IMR-90 (cell line): ENCODE measurements around the gene AQP1. TPM values are rescaled to one million over a fixed set of nuclear protein-coding genes. Genes with fewer than 3 reads are reported as not detected.

Experiments used
- ATAC-seq: fragments of 200-7000 bp; cut with Tn5 transposase; 2 replicates; pipeline ENCODE4 v1.9.1; 2020; ENCODE audit warnings: low read depth, mild to moderate bottlenecking, moderate library complexity
- BruUV-seq: library from RNA; stranded (reverse); fragments of 400-500 nt; replicated peaks from 2 replicates; lab custom pipeline; 2021; lab: Mats Ljungman, UMichigan
- CTCF ChIA-PET: fragments of 300-600 bp; formaldehyde crosslinking; extraction: SDS; loops from one replicate; lab custom pipeline; 2021; ENCODE audit warnings: antibody characterized with exemption; lab: Yijun Ruan, JAX
- POLR2A ChIA-PET: fragments of 300-600 bp; sonication (Branson Sonifier 250); formaldehyde crosslinking; loops from one replicate; lab custom pipeline; 2022; ENCODE audit warnings: antibody characterized with exemption; ENCODE audit not compliant: unreplicated experiment; lab: Charles Lee
- DNase-seq: peaks from one replicate; pipeline ENCODE4 v3.0.0; 2013
- H2AFZ ChIP-seq: replicated peaks from 2 replicates; pipeline ENCODE3; 2013; ENCODE audit warnings: low read length, mild to moderate bottlenecking; ENCODE audit not compliant: poor library complexity
- H2AK5ac ChIP-seq: 2 replicates; pipeline ENCODE4 v1.6.1; 2013; ENCODE audit warnings: low read depth, low read length, inconsistent platforms
- H2AK9ac ChIP-seq: replicated peaks from 2 replicates; pipeline ENCODE3; 2013; ENCODE audit warnings: mild to moderate bottlenecking, low read depth, low read length, moderate library complexity; ENCODE audit not compliant: poor library complexity
- H2BK120ac ChIP-seq: 2 replicates; pipeline ENCODE4 v1.6.1; 2013; ENCODE audit warnings: low read depth, low read length, inconsistent platforms
- H2BK15ac ChIP-seq: 3 replicates; pipeline ENCODE4 v1.6.1; 2013; ENCODE audit warnings: low read depth, low read length, inconsistent platforms
- H2BK20ac ChIP-seq: 2 replicates; pipeline ENCODE4 v1.6.1; 2013; ENCODE audit warnings: low read depth, mild to moderate bottlenecking, inconsistent platforms, low read length, moderate library complexity
- H2BK5ac ChIP-seq: 2 replicates; pipeline ENCODE4 v1.6.1; 2013; ENCODE audit warnings: mild to moderate bottlenecking, low read depth, low read length, inconsistent platforms; ENCODE audit not compliant: poor library complexity, severe bottlenecking
- H3K14ac ChIP-seq: replicated peaks from 2 replicates; pipeline ENCODE4 v1.6.1; 2013; ENCODE audit warnings: low read depth, low read length, inconsistent platforms
- H3K18ac ChIP-seq: 2 replicates; pipeline ENCODE4 v1.6.1; 2013; ENCODE audit warnings: low read depth, low read length, control low read depth
- H3K23ac ChIP-seq: 2 replicates; pipeline ENCODE4 v1.6.1; 2013; ENCODE audit warnings: low read depth, low read length, inconsistent platforms
- H3K27ac ChIP-seq: 2 replicates; pipeline ENCODE4 v1.5.1; 2013; ENCODE audit warnings: mild to moderate bottlenecking, control low read depth, low read length; ENCODE audit not compliant: insufficient read depth
- H3K27me3 ChIP-seq: 2 replicates; pipeline ENCODE4 v1.6.1; 2013; ENCODE audit warnings: low read length; ENCODE audit not compliant: control insufficient read depth, insufficient read depth
- H3K36me3 ChIP-seq: 2 replicates; pipeline ENCODE4 v1.6.1; 2013; ENCODE audit warnings: low read length, mixed read lengths; ENCODE audit not compliant: control insufficient read depth, insufficient read depth
- H3K4ac ChIP-seq: 2 replicates; pipeline ENCODE4 v1.6.1; 2013; ENCODE audit warnings: low read depth, low read length, inconsistent platforms
- H3K4me1 ChIP-seq: 2 replicates; pipeline ENCODE4 v1.6.1; 2013; ENCODE audit warnings: low read length, mixed read lengths; ENCODE audit not compliant: control insufficient read depth, insufficient read depth
- H3K4me2 ChIP-seq: 2 replicates; pipeline ENCODE4 v1.6.1; 2013; ENCODE audit warnings: low read depth, mild to moderate bottlenecking, control low read depth, low read length, moderate library complexity
- H3K4me3 ChIP-seq: 2 replicates; pipeline ENCODE4 v1.5.1; 2013; ENCODE audit warnings: low read depth, mild to moderate bottlenecking, control low read depth, low read length, moderate library complexity; ENCODE audit not compliant: insufficient read depth
- H3K56ac ChIP-seq: 2 replicates; pipeline ENCODE4 v1.6.1; 2013; ENCODE audit warnings: low read length, inconsistent platforms; ENCODE audit not compliant: insufficient read depth; ENCODE audit errors: extremely low read depth
- H3K79me1 ChIP-seq, 2 experiments: 2 replicates each; pipeline ENCODE4 v1.6.1; 2013; ENCODE audit warnings: low read length in 2 of 2, inconsistent platforms in 1 of 2, low read depth in 1 of 2
- H3K9ac ChIP-seq: 2 replicates; pipeline ENCODE4 v1.6.1; 2013; ENCODE audit warnings: low read depth, low read length, control low read depth
- H3K9me1 ChIP-seq: 2 replicates; pipeline ENCODE4 v1.6.1; 2013; ENCODE audit warnings: low read length, inconsistent platforms; ENCODE audit not compliant: insufficient read depth
- H3K9me3 ChIP-seq: 2 replicates; pipeline ENCODE4 v1.6.1; 2013; ENCODE audit warnings: low read length; ENCODE audit not compliant: control insufficient read depth, insufficient read depth
- H4K20me1 ChIP-seq: 2 replicates; pipeline ENCODE4 v1.6.1; 2013; ENCODE audit warnings: low read length, inconsistent platforms; ENCODE audit not compliant: insufficient read depth
- H4K5ac ChIP-seq: 2 replicates; pipeline ENCODE4 v1.6.1; 2013; ENCODE audit warnings: mild to moderate bottlenecking, low read depth, low read length, control low read depth
- H4K8ac ChIP-seq, 2 experiments: 2 replicates each; pipeline ENCODE4 v1.6.1; 2013; ENCODE audit warnings: low read depth in 2 of 2, low read length in 2 of 2, control low read depth in 1 of 2, inconsistent platforms in 1 of 2
- H4K91ac ChIP-seq: 2 replicates; pipeline ENCODE4 v1.6.1; 2013; ENCODE audit warnings: low read depth, low read length, inconsistent platforms; ENCODE audit not compliant: insufficient read depth
- BHLHE40 ChIP-seq: fragments of 150-350 bp; IDR thresholded peaks from 2 replicates; pipeline ENCODE4 v1.6.1; 2016; ENCODE audit warnings: mild to moderate bottlenecking, low read depth, low read length
- WGBS, 2 experiments: methylation state at CpG; one replicate each; pipeline versions ENCODE4 v1.1.5 to v1.1.7; 2013; ENCODE audit warnings: missing lambda C conversion rate in 2 of 2; ENCODE audit not compliant: insufficient read length in 1 of 2; ENCODE audit errors: extremely low coverage in 2 of 2; 5-methylcytosine and 5-hydroxymethylcytosine counted together
- dilution Hi-C: fragments of 300-500 bp; cut with HindIII; formaldehyde crosslinking; loops from one replicate; pipeline ENCODE4 v1.14.3; 2018; ENCODE audit warnings: low sequenced_read_pairs; ENCODE audit not compliant: unreplicated experiment
- in situ Hi-C: fragments of 300-500 bp; cut with MboI; formaldehyde crosslinking; loops from 3 replicates; pipeline ENCODE4 v1.14.3; 2019; ENCODE audit warnings: low sequenced_read_pairs, inconsistent platforms, mixed read lengths
- intact Hi-C: fragments of 100-400 bp; cut with micrococcal nuclease; formaldehyde crosslinking; loops from 2 replicates; pipeline ENCODE4 v1.10.0; 2022
- polyA plus RNA-seq, 3 experiments: library from polyadenylated mRNA; depleted of rRNA; stranded (reverse); fragments of >200 nt; gene quantifications; 2 replicates each; pipeline ENCODE4 v1.2.3, GENCODE V29; 2012; ENCODE audit warnings: low replicate concordance in 1 of 3
- total RNA-seq: library from RNA; depleted of rRNA; stranded (reverse); fragments of >200 nt; gene quantifications from 2 replicates; pipeline ENCODE4 v1.2.3, GENCODE V29; 2012
- TF ChIP-seq, protein P1 (sequence below): fragments of 150-350 bp; IDR thresholded peaks from 2 replicates; pipeline ENCODE4 v1.6.1; 2017; ENCODE audit warnings: mild to moderate bottlenecking, antibody characterized with exemption, low read length, low read depth

AQP1 gene
- total and polyA plus RNA-seq, 2 of the 4 experiments (the other 2 are of a cell fraction), result 0.18 to 0.39 TPM

DNA sequence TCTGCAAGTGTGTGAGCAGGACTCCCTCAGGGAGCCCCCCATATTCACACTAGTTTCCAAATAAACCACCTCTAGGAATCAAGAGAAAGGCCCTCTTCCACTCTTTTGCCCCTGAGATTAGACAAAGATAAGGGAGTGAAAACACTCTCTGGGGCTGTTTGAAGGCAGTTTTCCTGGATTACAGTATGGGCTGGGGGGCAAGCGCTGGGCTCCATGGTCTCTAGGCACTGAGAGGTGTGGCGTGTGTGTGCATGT lies 1.0 kb downstream of the AQP1 start:
- Histone ChIP-seq H3K56ac (no peak overlapping the region), H3K18ac (no peak overlapping the region), H4K5ac (no peak overlapping the region), H3K23ac (peak overlapping the region; percentile 42; the same call in 1 of the 2 replicates), H3K9me3 (no peaks in the 10 kb centered on the region), H2BK120ac (no peak overlapping the region), H2AK9ac (no peak overlapping the region), H3K14ac (no peak overlapping the region), H3K9me1 (peaks cover 4% of the 10 kb centered on the region; the same call in 1 of the 2 replicates), H2BK5ac (no peak overlapping the region), H3K79me1 (no peaks in the 10 kb centered on the region), H3K4me1 (0 out of 2 replicates have a peak, but pooled peaks cover 2% of the 10 kb centered on the region), H4K20me1 (no peaks in the 10 kb centered on the region), H4K8ac (no peak overlapping the region), H2AK5ac (no peak overlapping the region), H3K4me2 (no peak overlapping the region), H2BK20ac (no peak overlapping the region), H3K27ac (no peak overlapping the region), H3K4ac (no peak overlapping the region; the same call in 1 of the 2 replicates), H3K4me3 (no peak overlapping the region), H2BK15ac (no peak overlapping the region), H4K91ac (no peak overlapping the region), H3K36me3 (no peaks in the 10 kb centered on the region), H3K27me3 (peaks cover 3% of the 10 kb centered on the region; the same call in 1 of the 2 replicates), H2AFZ (no peak overlapping the region), H3K9ac (no peak overlapping the region)
- dilution Hi-C loops, result no loop called here
- WGBS, 2 experiments, result 86% methylated on average over 1 of the region's 2 CpGs; no CpG with 5 or more reads in 1 of the 2 experiments
- DNase-seq (no peak), ATAC-seq (no peak)
- CTCF ChIA-PET, result no interaction called here
- POLR2A ChIA-PET, result no interaction called here
- BruUV-seq, result no TSS peak
- in situ Hi-C loops, result no loop called here
- intact Hi-C loops, result no loop called here
- TF ChIP-seq BHLHE40, result no peak
- TF ChIP-seq, protein P1, sequence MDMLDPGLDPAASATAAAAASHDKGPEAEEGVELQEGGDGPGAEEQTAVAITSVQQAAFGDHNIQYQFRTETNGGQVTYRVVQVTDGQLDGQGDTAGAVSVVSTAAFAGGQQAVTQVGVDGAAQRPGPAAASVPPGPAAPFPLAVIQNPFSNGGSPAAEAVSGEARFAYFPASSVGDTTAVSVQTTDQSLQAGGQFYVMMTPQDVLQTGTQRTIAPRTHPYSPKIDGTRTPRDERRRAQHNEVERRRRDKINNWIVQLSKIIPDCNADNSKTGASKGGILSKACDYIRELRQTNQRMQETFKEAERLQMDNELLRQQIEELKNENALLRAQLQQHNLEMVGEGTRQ, result no peak
